Stimulated activated CD8-positive, alpha-beta memory T cell treated with anti-CD3 and anti-CD28 coated beads, Interleukin-2, amount 100 ng/mL, for 48 hours (primary cell): ENCODE data around the gene C10orf53.

Experiments
- DNase-seq, 2 donors: peaks; one replicate each; pipeline ENCODE4 v3.0.0-alpha.2; 2020; ENCODE audit warnings: low read depth in 2 of 2

Gene C10orf53, protein sequence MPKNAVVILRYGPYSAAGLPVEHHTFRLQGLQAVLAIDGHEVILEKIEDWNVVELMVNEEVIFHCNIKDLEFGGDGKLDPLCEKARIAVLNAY

DNA sequence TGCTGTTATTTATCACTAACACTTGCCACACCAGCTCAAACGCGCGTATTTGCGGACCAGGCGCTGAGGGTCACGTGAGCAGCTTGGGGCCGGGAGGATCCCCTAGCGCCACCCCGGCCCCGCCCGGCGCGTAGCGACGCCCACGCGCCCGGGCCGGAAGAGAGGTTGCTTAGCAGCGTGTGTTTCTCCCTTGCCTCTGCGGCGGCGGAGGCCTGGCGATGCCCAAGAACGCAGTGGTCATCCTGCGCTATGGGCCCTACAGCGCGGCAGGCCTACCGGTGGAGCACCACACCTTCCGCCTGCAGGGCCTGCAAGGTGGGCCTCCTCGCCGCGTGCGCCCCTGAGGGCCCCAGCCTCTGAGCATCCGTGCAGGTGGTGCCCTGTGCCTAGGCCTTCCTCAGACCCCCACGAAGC is at the start of gene C10orf53:
C10orf53 (plus strand) TSS at position 172 of the 414 bp plus-strand sequence; CDS start at position 219, 47 bp downstream.
- peak; percentile 10 to 40 for DNase-seq

DNA sequence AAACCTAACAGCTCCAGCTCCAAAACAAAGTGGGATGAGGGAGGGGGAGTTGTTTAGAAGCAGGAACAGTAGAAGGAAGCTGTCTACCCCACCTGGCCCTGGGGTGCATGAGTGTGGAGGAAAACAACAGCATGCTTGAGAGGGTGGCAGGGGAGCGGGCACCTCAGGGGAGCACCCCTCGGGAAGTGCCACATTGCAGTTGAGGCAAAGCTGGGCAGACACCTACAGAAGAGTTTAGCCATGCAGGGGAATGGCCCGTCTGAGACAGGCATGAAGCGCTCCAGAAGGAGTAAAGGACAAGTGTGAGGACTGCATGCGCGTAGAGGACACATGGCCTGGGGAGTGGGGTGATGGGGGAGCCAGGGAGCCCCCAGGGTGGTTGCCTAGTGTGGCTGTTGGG is 47.5 kb upstream of the C10orf53 start:
- DNase-seq, result no peak

DNA sequence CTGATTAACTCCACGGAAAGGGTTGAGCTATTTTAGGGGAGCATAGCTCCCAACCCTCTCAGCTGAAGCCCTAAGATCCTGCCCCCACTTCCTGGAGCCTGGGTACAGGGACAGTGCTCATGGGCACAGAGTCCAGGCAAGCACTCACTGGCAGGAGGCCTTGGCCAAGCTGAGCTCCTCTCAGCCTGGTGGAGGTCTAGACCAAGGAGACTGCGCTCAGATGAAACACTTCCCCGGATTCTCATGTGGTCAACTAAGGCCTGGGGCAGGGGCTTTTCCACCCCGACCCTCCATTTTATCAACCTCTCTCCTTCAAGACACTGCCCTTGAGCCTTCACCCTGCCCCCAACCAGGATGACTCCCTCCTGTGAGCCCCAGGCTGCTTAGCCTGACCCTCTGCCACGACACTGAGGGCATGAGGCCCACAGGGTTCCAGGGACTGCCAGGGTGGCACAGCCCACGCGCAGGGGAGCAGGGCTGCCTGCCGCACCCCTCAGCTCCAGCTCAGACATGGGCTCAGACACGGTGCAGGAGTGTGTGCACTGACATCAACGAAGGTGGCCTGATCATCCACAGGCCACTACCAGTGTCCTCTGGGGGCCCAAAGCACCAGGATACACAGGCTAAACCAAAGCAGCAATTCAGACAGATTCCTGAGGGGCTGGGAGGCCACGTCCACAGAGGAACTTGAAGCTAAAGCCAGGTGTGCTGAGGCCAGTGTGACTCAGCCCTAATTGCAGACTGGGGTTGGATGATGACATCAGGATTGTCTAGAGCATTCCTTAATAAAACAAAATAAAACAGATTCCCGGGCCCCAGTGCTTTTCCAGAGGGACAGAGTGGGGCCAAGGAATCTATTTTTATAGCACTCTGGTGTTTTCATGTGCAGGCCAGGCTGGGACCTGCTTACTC is 46.8 kb upstream of the C10orf53 start:
- DNase-seq, result no peak

DNA sequence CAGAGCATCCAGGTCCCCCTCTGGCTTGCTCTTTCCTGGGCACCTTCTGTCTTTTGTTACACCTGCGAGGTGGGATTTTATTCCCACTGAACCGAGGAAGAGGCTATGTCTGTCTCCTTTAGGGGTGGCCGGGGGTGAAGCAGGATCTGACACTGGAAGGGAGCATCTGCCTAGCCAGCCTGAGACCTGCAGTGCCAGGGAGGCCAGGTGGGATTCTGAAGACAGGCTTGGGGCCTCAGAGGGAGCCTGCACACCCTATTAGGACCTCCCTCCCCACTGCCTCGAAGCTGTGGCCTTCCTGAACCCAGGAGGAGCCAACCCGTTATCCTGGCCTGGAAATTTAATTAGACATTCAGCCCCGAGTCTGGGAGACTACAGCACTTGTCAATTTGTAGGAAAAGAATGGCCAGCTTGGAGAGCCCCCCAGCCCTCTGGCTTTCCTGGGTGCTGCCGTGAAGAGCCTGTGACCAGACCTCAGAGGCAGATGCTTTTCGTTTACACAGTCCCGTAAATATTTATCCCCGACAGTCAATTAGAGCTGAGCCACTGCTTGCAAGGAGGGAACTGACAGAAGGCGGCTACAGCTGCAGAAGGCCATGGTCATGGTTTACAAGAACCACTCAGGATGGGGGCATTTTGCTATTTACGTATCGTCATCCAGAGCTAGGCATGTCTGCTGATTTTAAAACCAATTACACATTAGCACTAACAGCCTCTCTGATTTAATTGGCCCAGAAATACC is 46.0 kb upstream of the C10orf53 start:
- no peak for DNase-seq

DNA sequence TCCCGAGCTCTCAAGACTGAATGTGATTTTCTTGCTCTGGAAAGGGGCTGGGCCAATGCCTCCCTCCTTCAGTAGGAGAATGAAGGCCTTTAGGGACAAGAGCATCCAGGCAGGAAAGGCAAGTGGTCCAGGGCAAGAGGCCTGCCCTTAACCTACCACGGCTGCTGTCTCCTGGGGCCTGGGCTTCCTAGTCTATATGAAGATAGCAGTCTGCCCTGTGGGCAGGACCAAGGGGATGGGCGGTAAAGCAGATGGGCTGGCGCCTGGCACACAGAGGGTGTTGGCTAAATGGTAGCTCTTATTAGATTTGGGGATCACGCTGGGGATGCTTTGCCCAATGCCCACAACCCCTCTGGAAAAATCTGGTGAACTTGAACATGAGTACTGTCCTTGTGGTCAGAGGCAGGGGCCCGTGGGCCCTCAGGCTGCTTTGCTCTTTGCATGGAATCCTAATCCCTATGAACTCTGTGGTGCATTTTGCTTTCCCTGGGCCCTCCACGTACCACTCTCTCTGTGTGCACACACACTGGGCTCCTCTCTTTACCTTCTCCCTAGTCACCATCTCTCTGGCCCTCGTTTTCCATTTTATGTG is 45.3 kb upstream of the C10orf53 start:
- DNase-seq, result no peak

DNA sequence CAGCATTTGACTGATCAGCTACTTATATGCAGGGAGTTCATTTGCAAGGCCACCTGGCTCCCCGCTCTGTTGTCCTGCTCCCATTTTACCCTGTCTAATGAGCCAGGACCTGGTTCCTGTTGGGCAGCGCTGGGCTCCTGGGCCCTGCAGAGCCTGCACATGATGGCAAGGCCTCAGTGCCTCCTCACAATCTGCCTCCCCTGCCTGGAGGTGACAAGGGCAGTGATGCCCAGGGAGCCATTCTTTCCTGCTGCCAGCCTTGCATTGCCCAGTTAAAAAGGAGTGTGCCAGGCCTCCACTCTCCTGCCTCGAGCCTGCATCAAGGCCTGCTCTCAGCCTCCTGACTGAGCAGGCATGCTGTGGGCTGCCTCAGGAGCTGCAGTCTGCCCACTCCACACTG is 37.1 kb upstream of the C10orf53 start:
- no peak for DNase-seq

DNA sequence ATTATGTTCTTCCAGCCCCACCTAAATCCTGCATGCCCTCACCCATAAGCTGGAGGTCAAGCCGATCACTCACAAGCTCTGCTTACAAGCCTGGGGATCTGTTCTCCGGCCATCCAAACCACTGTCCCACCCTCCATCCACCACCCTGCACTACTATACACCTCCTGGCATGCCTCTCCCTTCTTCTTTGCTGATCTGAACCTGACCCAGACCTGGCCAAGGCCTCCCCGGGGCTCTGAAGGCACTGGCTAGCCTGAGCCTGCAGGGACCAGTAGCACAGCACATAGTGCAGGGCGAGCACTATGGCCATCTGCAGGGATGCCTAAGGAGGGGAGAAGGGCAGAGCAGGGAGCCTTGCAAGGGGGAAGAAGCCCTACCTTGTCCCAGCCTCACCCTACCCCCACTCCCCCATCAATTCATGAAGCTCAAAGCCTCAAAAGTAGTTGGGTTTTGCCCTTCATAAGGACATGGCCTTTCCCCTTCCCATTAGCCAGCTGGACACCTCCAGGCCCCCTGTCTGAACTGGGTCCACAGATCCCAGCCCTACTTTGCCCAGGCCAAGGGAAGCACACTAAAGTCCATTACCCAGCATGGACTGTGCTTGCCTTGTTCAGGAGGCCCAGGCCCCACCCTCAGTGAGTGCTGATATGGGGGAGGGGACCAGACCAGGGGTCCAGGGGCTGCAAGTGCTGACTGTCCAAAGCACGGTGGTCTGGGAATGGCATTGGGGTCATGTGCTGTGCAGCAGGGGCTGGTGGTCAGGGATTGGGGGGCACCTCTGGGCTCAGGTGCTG is 36.0 kb upstream of the C10orf53 start:
- DNase-seq, result no peak

DNA sequence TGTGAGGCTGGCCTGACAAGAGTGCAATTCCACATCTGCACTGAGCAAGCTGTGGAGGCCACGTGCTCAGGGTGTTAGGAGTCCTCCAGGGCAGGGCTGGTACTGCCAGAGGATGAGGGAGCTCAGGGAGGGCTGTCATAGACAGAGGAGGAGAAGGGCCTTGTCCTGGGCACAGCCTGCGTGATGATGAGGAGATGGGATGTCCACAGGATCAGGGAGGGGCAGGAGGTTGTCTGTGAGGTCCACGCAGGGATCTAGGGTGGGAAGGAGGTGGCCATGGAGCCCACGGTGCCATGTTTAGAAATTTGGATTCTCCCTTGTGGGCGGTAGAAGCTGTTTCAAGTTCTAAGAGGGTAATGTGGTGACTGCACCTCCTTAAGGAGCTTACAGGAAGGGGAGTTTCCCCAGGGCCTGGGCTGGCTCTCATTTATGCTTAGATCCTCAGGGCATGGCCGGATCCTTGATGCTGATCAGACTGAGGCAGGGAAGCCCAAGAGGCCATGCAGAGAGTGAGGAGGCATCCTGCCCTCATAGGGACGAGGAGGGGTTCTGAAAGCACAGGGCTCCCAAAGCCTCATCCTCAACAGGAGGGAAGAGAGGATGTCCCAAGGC is 35.3 kb upstream of the C10orf53 start:
- no peak for DNase-seq

DNA sequence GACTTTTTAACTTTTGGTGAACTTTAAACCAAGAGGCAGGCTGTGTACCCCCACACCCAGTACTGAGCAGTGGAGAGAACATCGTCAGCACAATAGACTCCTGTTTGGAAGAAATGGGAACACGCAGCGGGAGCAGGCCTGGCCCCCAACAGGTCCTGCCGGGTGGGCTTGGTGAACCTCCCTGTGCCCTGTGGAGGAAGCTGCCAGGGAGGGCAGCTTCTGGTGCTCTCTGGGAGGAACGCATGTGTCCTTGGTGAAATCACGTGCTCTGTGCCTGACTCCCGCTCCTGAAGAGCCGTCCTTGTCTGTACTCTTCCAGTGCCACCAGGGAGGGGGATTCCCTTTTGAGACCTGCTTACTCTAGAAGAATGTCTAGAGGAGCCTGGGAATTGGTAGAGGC is 34.0 kb upstream of the C10orf53 start:
- no peak for DNase-seq

DNA sequence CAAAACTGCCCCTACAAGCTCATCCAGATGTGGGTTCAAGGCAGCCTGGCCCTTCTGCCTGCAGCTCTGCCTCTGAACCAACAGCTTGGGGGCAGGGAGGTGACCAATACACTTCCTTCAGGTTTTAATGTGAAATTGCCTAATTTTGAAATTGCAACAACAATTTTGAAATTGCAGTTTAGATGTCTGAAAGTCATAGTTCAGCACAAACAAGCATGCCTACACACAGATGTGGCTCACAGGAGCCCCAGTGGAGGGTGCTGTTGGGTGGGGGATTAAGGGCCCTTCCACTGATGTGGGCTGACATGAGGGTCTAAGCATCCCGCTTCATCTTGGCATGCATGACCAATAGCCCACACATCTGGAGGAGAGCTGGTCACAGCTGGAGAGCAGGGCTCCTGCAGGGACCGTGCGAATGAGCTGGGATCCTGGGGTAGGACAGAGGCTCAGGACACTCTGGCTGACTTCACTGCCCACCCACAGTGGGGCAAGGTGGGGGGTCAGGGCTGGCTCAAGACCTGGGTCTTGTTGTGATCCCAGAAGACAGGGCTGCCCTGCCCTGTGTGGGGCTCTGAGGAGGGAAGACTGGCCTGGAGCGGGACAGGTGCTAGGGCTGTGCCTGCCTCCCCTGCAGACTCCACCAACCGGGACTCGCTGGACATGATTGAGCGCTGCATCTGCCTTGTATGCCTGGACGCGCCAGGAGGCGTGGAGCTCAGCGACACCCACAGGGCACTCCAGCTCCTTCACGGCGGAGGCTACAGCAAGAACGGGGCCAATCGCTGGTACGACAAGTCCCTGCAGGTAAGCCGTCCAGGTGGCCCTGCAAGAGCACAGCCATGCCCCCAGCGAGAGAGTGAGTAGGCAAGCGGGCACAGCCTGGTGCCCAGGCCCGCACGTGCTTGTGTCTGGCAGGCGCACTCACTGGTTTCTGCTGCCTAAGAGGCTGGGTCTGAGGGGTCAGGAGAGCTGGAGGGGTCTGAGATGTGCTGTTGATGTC is 33.3 kb upstream of the C10orf53 start:
- no peak for DNase-seq

DNA sequence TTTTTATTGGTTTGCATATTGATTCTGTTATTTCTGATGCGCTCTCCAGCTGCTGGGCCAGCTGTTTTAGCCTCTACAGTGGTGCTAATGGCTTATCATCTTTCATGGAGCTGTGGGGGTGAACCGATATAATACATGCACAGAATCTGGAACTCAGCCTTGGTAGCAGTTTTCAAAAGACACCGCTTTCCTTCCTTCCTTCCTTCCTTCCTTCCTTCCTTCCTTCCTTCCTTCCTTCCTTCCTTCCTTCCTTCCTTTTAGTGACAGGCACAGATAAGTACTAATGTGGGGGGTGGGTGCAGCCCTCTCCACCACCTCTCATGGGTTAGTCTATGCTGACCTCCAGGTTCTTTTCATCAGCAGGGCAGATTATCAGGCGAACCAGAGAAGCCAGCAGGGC is 31.9 kb upstream of the C10orf53 start:
- DNase-seq, result no peak

DNA sequence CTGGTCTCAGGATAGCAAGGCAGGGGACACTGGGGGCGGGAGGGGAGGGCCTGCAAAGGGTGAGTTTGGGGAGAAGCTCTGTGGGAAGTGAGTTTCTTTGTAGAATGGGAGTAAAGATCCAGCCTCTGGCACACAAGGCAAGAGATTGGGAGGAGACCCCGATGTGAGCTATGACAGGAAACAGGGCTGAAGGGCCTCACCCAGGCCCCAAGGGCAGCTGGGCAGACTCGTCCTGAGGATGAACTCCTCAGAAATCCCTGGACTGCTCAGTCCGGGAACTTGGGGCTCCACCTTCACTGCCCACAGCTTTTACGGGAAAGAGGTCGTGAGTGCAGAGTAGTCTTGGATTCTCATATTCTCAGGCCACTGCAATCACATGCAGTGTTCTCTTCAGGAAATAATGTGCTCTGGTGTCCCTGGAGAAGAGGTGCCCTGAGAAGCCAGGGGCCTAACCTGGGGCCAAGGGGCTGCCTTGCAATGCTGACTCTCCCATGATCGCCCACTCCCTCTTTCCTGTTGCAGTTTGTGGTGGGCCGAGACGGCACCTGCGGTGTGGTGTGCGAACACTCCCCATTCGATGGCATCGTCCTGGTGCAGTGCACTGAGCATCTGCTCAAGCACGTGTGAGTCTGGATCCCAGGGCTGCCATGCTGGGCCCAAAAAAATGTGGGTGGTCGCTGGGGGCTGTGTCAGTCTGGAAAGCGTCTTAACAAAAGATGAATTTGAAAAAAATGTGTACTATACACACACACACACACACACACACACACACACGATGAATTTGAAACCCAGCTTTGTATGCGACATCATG is 31.3 kb upstream of the C10orf53 start:
- DNase-seq, result no peak

DNA sequence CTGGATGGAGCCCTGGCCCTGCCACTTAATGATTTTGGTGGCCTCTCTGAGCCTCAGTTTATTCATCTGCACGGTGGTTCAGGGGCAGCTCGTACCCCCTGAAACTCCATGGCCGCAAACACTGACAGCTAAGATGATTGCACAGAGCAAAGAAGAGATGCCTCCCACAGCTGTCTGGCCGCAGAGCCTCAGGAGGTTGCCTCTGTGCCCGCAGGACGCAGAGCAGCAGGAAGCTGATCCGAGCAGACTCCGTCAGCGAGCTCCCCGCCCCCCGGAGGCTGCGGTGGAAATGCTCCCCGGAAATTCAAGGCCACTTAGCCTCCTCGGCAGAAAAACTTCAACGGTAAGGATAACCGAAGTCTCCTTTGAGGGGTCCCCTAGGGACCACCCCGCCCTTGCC is 30.2 kb upstream of the C10orf53 start:
- DNase-seq, result peak; percentile 25 to 37

DNA sequence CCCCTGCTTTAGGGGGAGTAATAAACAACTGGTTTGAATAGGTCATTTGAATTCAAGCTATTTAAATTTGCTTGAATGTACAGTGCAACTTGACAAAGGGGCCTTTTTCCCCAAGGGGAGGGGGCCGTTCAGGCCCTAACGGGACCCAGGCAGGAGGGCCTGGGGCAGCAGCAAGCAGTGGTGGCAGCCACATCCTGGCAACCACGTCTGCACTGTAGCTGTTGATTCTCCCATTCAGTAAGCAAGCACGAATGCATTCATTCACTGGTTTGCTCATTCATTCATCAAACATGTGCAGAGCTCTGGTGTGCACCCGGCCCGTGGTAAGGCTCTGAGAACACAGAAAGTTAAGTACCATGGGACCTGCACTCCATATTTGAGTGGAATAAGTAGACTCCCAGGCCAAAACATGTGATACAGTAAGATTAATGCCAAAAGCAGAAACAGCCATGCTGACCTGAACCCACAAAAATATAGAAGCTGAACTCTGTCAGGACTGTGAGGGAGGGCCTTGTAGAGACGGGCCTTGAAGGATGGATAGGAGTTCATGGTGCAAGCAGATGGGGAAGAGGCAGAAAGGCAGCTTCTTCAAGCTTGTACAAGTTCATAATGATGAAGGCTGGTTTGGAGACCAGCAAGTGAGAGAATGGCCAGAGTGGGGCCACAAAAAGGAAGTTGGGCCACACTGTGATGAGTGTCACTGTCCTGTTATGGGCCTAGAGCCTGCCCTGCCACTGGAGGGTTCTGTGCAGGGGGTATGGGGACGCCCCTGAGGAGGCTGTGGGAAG is 29.3 kb upstream of the C10orf53 start:
- no peak for DNase-seq

DNA sequence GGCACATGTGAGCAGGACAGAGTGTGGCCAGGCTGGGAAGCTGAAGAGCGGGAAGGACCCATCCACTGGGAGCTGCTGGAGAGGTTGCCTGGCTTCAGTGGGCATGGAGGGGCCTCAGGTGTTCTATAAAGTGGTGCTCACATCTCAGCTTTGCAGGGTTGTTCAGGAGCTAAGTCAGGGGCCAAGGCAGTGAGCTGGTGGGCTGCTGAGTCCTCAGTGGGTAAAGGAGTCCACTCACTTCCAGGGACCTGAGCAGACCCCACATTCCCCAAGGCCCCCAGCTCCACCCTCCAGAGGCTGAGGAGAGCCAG is 28.8 kb upstream of the C10orf53 start:
- no peak for DNase-seq

DNA sequence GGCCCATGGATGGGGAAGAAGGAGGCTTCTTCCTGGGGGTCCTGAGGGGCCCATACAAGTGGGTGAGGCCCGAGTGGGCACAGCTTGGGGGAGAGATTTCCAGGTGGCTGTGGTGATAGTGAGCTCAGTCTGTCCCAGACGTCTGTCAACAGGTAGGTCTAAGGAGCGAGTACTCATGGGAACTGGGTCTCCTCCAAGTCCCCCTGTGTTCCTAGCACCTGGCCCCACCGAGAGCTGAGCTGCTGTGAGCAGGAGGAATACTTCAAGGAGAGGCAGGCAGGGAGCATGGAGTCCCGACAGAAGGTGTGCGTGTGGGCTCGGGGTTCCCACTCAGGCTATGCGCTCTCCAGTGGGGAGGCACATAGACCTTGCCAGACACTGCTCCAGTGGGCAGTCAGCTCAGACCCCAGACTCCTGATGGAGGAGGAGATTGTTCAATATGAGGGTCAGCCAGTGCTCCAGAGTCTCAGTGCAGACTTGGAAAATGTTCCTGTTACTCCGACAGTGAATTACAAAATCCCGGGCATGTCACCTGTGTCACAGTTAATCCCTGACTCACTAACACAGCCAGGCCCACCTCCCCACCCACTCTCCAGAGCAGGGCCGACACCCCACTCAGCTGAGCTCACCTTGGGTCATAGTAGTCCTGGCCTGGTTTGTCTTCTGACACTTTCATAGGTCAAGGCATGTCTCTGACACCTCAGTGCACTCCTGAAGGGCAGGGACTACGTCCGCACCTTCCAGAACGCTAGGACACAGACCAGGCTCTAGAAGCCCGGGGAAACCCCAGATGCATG is 28.2 kb upstream of the C10orf53 start:
- no peak for DNase-seq

DNA sequence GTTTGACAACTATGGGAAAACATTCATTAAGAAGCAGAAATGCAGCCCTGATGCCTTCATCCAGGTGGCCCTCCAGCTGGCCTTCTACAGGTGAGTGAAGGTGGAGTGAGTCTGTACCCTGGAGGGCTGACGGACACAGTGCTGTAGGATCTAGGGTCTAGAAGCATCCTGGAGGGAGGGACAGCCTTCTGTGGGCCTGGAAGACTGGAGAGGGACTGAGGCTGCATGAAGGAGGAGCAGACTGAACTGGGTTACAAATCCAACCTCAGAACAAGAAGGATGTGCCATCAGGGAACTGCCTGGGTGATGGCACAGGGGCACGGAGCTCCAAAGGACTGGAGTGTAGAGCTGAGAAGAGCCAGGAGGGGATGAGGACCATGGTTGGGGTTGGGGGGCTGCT is 27.5 kb upstream of the C10orf53 start:
- no peak for DNase-seq
